HepG2 (cell line): ENCODE data around the gene ATG16L1.

Experiments used
- SRY ChIP-seq: sonication (generic); formaldehyde crosslinking; IDR thresholded peaks from 2 replicates; pipeline ENCODE4 v1.8.0; 2022; ENCODE audit warnings: mild to moderate bottlenecking, missing genetic modification reagents
- ZNF12 ChIP-seq: sonication (generic); formaldehyde crosslinking; IDR thresholded peaks from 2 replicates; pipeline ENCODE4 v1.5.0; 2020; ENCODE audit warnings: missing genetic modification reagents
- TF ChIP-seq, protein P1 (sequence below), 2 experiments: IDR thresholded peaks; 2 replicates each; pipeline ENCODE4 v1.6.1; 2011 to 2012; ENCODE audit warnings: low read length in 2 of 2, borderline replicate concordance in 1 of 2, low read depth in 1 of 2, mild to moderate bottlenecking in 1 of 2, moderate library complexity in 1 of 2
- TF ChIP-seq, protein P2 (sequence below): sonication (generic); formaldehyde crosslinking; IDR thresholded peaks from 2 replicates; pipeline ENCODE4 v1.5.0; 2020; ENCODE audit warnings: mild to moderate bottlenecking, missing genetic modification reagents, moderate library complexity

DNA sequence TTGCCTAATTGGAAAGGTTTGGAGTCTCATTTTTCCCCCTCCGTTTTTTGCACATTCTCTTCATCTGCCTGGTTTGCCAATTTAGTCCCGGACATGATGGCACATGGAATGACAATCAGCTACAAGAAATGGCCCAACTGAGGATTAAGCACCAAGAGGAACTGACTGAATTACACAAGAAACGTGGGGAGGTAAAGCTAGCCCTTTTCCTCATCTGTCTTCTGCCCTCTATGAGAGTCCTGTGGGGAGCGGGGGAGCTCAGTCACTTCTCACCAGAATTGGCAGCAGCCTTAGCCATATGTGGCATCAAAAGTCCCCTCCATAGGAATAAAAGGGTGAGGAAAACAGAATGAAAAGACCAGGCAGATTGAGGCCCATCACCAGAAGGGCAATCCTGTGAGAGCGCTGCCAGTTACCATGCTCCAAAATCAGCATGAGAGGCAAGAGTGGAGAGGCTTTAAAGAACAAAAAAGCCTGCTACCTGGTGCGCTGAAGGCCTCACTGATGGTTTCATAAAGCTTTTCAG is 11.6 kb downstream of the ATG16L1 start:
- TF ChIP-seq SRY (CRISPR knock-in tag) (no peak), ZNF12 (CRISPR knock-in tag) (no peak)
- TF ChIP-seq, protein P1, sequence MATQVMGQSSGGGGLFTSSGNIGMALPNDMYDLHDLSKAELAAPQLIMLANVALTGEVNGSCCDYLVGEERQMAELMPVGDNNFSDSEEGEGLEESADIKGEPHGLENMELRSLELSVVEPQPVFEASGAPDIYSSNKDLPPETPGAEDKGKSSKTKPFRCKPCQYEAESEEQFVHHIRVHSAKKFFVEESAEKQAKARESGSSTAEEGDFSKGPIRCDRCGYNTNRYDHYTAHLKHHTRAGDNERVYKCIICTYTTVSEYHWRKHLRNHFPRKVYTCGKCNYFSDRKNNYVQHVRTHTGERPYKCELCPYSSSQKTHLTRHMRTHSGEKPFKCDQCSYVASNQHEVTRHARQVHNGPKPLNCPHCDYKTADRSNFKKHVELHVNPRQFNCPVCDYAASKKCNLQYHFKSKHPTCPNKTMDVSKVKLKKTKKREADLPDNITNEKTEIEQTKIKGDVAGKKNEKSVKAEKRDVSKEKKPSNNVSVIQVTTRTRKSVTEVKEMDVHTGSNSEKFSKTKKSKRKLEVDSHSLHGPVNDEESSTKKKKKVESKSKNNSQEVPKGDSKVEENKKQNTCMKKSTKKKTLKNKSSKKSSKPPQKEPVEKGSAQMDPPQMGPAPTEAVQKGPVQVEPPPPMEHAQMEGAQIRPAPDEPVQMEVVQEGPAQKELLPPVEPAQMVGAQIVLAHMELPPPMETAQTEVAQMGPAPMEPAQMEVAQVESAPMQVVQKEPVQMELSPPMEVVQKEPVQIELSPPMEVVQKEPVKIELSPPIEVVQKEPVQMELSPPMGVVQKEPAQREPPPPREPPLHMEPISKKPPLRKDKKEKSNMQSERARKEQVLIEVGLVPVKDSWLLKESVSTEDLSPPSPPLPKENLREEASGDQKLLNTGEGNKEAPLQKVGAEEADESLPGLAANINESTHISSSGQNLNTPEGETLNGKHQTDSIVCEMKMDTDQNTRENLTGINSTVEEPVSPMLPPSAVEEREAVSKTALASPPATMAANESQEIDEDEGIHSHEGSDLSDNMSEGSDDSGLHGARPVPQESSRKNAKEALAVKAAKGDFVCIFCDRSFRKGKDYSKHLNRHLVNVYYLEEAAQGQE (IDR thresholded peaks at IDR 0.05; ENCODE audit: borderline replicate concordance in 1 of 2, low read depth in 1 of 2, low read length in 2 of 2): no peak
- TF ChIP-seq, protein P2, sequence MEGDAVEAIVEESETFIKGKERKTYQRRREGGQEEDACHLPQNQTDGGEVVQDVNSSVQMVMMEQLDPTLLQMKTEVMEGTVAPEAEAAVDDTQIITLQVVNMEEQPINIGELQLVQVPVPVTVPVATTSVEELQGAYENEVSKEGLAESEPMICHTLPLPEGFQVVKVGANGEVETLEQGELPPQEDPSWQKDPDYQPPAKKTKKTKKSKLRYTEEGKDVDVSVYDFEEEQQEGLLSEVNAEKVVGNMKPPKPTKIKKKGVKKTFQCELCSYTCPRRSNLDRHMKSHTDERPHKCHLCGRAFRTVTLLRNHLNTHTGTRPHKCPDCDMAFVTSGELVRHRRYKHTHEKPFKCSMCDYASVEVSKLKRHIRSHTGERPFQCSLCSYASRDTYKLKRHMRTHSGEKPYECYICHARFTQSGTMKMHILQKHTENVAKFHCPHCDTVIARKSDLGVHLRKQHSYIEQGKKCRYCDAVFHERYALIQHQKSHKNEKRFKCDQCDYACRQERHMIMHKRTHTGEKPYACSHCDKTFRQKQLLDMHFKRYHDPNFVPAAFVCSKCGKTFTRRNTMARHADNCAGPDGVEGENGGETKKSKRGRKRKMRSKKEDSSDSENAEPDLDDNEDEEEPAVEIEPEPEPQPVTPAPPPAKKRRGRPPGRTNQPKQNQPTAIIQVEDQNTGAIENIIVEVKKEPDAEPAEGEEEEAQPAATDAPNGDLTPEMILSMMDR (CRISPR knock-in tag): no peak
